Measurements from ENCODE around the gene HNF4A.

HNF4A gene

GRCh38 chr20:44459271-44459670 lies 103.8 kb downstream of the HNF4A start:
- H3K4me3 ChIP-seq (ENCODE audit: low read length): no peak overlapping the region
- TF ChIP-seq CTCF (conservative IDR thresholded peaks at IDR 0.05; ENCODE audit: low read length): no peak

GRCh38 chr20:44460795-44461141 lies 105.3 kb downstream of the HNF4A start:
- DNase-seq (ENCODE audit: low read depth): peak; percentile 25
- peak; percentile 57 for TF ChIP-seq CTCF (conservative IDR thresholded peaks at IDR 0.05; ENCODE audit: low read length)
- no peak overlapping the region for H3K4me3 ChIP-seq (ENCODE audit: low read length)

More at GRCh38 chr20:44459271-44459670, 103.8 kb downstream of the HNF4A start:
- no peak for DNase-seq (ENCODE audit: low read depth)

GRCh38 chr20:44461142-44461802 lies 105.8 kb downstream of the HNF4A start:
- DNase-seq (ENCODE audit: low read depth): no peak
- no peak for TF ChIP-seq CTCF (conservative IDR thresholded peaks at IDR 0.05; ENCODE audit: low read length)
- H3K4me3 ChIP-seq (ENCODE audit: low read length): no peak overlapping the region

- H3K4me3 ChIP-seq (ENCODE audit: low read length): no peak overlapping the region
- no peak for DNase-seq (ENCODE audit: low read depth)
- TF ChIP-seq CTCF (conservative IDR thresholded peaks at IDR 0.05; ENCODE audit: low read length): no peak
These were observed 106.3 kb downstream of the HNF4A start for GRCh38 chr20:44461803-44462174.

- no peak overlapping the region for H3K4me3 ChIP-seq (ENCODE audit: low read length)
- DNase-seq (ENCODE audit: low read depth): no peak
- TF ChIP-seq CTCF (conservative IDR thresholded peaks at IDR 0.05; ENCODE audit: low read length): no peak
These were observed 108.0 kb downstream of the HNF4A start for GRCh38 chr20:44463466-44463865.

GRCh38 chr20:44464514-44464913 lies 109.0 kb downstream of the HNF4A start:
- DNase-seq (ENCODE audit: low read depth): no peak
- no peak for TF ChIP-seq CTCF (conservative IDR thresholded peaks at IDR 0.05; ENCODE audit: low read length)
- no peak overlapping the region for H3K4me3 ChIP-seq (ENCODE audit: low read length)

GRCh38 chr20:44465001-44465560 lies 109.6 kb downstream of the HNF4A start:
- no peak for DNase-seq (ENCODE audit: low read depth)
- TF ChIP-seq CTCF (conservative IDR thresholded peaks at IDR 0.05; ENCODE audit: low read length): no peak
- no peak overlapping the region for H3K4me3 ChIP-seq (ENCODE audit: low read length)
